Osteoblast (primary cell): ENCODE measurements around the gene GABRG3. TPM values are rescaled to one million over a fixed set of nuclear protein-coding genes. Genes with fewer than 3 reads are reported as not detected.
"Not testable (repeated sequence)": the region's sequence is repeated elsewhere in the genome, so short reads cannot be mapped to it uniquely, and the experiment has no call there.

Experiments used
- DNase-seq: peaks from one replicate; pipeline ENCODE4 v3.0.0; 2011; ENCODE audit warnings: low spot score, mixed read lengths; ENCODE audit not compliant: insufficient read length; ENCODE audit errors: missing footprints
- H2AFZ ChIP-seq: 2 replicates; pipeline ENCODE4 v1.6.0; 2011; ENCODE audit warnings: mild to moderate bottlenecking, low read length
- H3K27ac ChIP-seq: 2 replicates; pipeline ENCODE4 v1.5.1; 2011; ENCODE audit warnings: mild to moderate bottlenecking, low read depth, low read length, moderate library complexity
- H3K27me3 ChIP-seq: 2 replicates; pipeline ENCODE4 v1.6.0; 2012; ENCODE audit warnings: mild to moderate bottlenecking, control low read depth, inconsistent platforms, low read length, moderate library complexity; ENCODE audit not compliant: insufficient read depth
- H3K36me3 ChIP-seq: 2 replicates; pipeline ENCODE4 v1.5.1; 2011; ENCODE audit warnings: mild to moderate bottlenecking, low read length, control low read depth, moderate library complexity; ENCODE audit not compliant: insufficient read depth
- H3K4me1 ChIP-seq: 2 replicates; pipeline ENCODE4 v1.5.1; 2011; ENCODE audit warnings: mild to moderate bottlenecking, low read length, control low read depth, moderate library complexity; ENCODE audit not compliant: insufficient read depth
- H3K4me2 ChIP-seq: 2 replicates; pipeline ENCODE4 v1.6.0; 2011; ENCODE audit warnings: mild to moderate bottlenecking, low read length; ENCODE audit not compliant: insufficient read depth
- H3K4me3 ChIP-seq: fragments of 200-600 bp; sonication (generic); 3 replicates; pipeline ENCODE4 v1.5.1; 2012; ENCODE audit warnings: mild to moderate bottlenecking, low read length, inconsistent platforms; ENCODE audit not compliant: insufficient read depth
- H3K79me2 ChIP-seq: 2 replicates; pipeline ENCODE4 v1.6.0; 2012; ENCODE audit warnings: mild to moderate bottlenecking, low read length, control low read depth, inconsistent platforms; ENCODE audit not compliant: insufficient read depth
- H3K9me3 ChIP-seq: 2 replicates; pipeline ENCODE4 v1.5.1; 2011; ENCODE audit warnings: low read depth, low read length, control low read depth
- H4K20me1 ChIP-seq: 2 replicates; pipeline ENCODE4 v1.6.0; 2012; ENCODE audit warnings: mild to moderate bottlenecking, low read length, control low read depth; ENCODE audit not compliant: insufficient read depth
- CTCF ChIP-seq: IDR thresholded peaks from 2 replicates; pipeline ENCODE4 v1.5.1; 2011; ENCODE audit warnings: mild to moderate bottlenecking, low read depth, low read length, moderate library complexity; ENCODE audit errors: extremely low read depth
- total RNA-seq: library from RNA; depleted of rRNA; stranded (reverse); fragments of >200 nt; gene quantifications from 2 replicates; pipeline ENCODE4 v1.2.3, GENCODE V29; 2012

Gene GABRG3
- total RNA-seq, 1 donor = not detected

- H3K36me3 ChIP-seq = no peaks in the 10 kb centered on the region
- no peaks in the 10 kb centered on the region for H3K4me1 ChIP-seq
- no peak for TF ChIP-seq CTCF
Measured at GRCh38 chr15:27361438-27361837, 390.5 kb downstream of the GABRG3 start.

GRCh38 chr15:27365456-27365855 is 394.5 kb downstream of the GABRG3 start:
- Histone ChIP-seq H3K27ac (no peak overlapping the region), H3K27me3 (no peaks in the 10 kb centered on the region), H4K20me1 (no peaks in the 10 kb centered on the region), H3K36me3 (no peaks in the 10 kb centered on the region), H3K4me2 (no peak overlapping the region), H3K4me1 (no peaks in the 10 kb centered on the region), H2AFZ (no peak overlapping the region), H3K4me3 (no peak overlapping the region), H3K9me3 (peaks cover 2% of the 10 kb centered on the region), H3K79me2 (no peaks in the 10 kb centered on the region)
- TF ChIP-seq CTCF = no peak
- no peak for DNase-seq

More at GRCh38 chr15:27361438-27361837, 390.5 kb downstream of the GABRG3 start:
- Histone ChIP-seq H3K27me3 (no peaks in the 10 kb centered on the region), H3K4me2 (no peak overlapping the region), H4K20me1 (no peaks in the 10 kb centered on the region), H3K27ac (no peak overlapping the region), H3K4me3 (no peak overlapping the region), H2AFZ (no peak overlapping the region), H3K79me2 (no peaks in the 10 kb centered on the region), H3K9me3 (no peaks in the 10 kb centered on the region)
- no peak for DNase-seq

GRCh38 chr15:27377391-27377790 is 406.4 kb downstream of the GABRG3 start:
- H3K79me2 ChIP-seq, H3K4me2 ChIP-seq, H3K4me3 ChIP-seq, DNase-seq, H3K4me1 ChIP-seq, H3K9me3 ChIP-seq, H3K27ac ChIP-seq, H2AFZ ChIP-seq, H4K20me1 ChIP-seq, H3K36me3 ChIP-seq, H3K27me3 ChIP-seq: not testable (repeated sequence)

GRCh38 chr15:27382361-27383025 is 411.5 kb downstream of the GABRG3 start:
- Histone ChIP-seq H3K27ac (no peak overlapping the region), H3K4me3 (no peak overlapping the region), H3K4me1 (no peaks in the 10 kb centered on the region), H3K27me3 (no peaks in the 10 kb centered on the region), H4K20me1 (no peaks in the 10 kb centered on the region), H3K79me2 (no peaks in the 10 kb centered on the region), H2AFZ (no peak overlapping the region), H3K36me3 (no peaks in the 10 kb centered on the region), H3K9me3 (peaks cover 2% of the 10 kb centered on the region), H3K4me2 (no peak overlapping the region)
- no peak for DNase-seq
- no peak for TF ChIP-seq CTCF
